Coronary artery (tissue), 2 donors: ENCODE data around the gene NFILZ.

Source experiments
- DNase-seq: peaks from one replicate; pipeline ENCODE4 v3.0.0-alpha.2; 2017; ENCODE audit warnings: low spot score
- H3K27ac ChIP-seq, 2 donors: fragments of 200-600 bp; sonication (generic); one replicate each; pipeline ENCODE4 v1.5.1; 2016 to 2019
- H3K4me3 ChIP-seq: fragments of 200-600 bp; sonication (generic); 2 replicates; pipeline ENCODE4 v1.5.1; 2016; ENCODE audit warnings: mild to moderate bottlenecking, moderate library complexity
- CTCF ChIP-seq: fragments of 200-600 bp; sonication (generic); IDR thresholded peaks from one replicate; pipeline ENCODE4 v1.5.1; 2019; ENCODE audit warnings: antibody characterized with exemption

NFILZ gene

GRCh38 chr19:8657869-8658268 is 27.4 kb downstream of the NFILZ start:
- no peak for DNase-seq
- H3K27ac ChIP-seq: no peak overlapping the region
- H3K4me3 ChIP-seq: no peak overlapping the region
- TF ChIP-seq CTCF: no peak

DNA sequence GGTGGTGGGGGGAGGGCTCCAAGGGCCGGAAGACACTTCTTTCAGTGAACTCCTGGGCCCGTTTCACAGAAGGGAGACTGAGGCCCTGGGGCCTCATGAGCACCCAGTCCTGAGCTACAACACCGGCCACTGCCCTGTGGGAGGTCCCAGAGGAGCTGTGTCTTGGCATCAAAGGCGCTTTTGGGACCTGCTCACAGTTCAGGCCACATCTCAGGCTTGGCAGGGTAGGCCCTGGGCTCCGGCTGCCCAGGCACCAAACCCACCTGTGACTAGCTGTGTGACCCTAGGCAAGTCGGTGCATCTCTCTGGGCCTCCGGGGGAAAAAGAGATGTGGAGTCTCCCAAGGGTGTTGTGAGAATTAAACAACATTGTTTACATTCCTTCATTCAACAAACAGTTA is 29.5 kb downstream of the NFILZ start:
- TF ChIP-seq CTCF: no peak
- no peak for DNase-seq
- Histone ChIP-seq H3K4me3 (no peak overlapping the region), H3K27ac (no peak overlapping the region)

DNA sequence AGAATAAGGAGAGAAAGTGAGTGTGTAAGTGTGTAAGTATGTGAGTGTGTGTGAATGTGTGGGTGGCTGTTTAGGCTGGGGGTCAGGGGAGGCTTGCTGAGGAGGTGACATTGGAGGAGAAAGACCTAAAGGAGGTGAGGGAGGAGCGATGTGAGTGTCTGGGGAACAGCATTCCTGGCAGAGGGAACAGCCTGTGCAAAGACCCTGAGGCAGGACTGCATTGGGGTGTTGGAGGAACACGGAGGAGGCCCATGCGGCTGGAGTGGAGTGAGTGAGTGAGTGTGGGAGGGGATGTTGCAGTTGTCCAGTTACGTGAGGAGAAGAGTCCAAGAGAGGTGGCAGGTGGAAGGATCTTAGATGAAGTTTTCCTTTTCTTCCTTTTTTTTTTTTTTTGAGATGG is 31.8 kb downstream of the NFILZ start:
- TF ChIP-seq CTCF: no peak
- H3K4me3 ChIP-seq: no peak overlapping the region
- no peak overlapping the region for H3K27ac ChIP-seq
- DNase-seq: no peak

DNA sequence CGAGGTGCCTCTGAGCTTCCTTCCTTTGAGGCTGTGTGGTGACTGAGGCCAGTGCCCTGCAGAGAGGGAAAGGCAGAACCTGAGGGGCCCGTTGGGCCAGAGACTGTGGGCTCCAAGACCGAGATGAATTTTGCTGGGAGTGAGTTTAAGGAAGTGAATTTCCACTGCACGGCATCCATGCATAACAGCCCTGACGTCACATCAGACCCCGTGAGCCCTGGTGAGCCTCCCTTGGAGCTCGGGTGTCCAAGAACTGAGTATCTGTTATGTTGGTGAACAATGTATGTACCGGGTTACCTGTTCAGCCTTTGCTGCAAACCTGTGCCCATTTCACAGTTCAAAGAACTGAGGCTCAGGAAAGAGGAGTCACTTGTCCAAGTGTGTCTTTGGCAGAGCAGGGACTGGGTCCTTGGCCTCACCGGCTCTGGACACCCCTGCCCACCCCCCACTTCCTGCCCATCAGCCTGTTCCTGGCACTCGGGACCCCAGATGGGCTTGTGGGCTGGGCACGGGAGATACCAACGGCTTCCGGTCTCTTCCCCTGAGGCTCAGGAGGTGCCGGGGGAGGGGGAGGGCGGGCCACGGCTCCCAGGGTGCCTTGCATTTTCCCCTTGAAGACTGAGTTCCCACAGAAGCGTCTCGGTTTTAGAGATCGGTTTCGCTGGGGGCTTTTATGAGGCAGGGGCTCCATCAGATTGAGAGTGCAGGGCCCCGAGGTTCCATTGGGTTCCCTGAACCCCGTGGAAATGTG is 33.7 kb downstream of the NFILZ start:
- no peak for DNase-seq
- TF ChIP-seq CTCF: no peak
- Histone ChIP-seq H3K27ac (no peak overlapping the region), H3K4me3 (no peak overlapping the region)

DNA sequence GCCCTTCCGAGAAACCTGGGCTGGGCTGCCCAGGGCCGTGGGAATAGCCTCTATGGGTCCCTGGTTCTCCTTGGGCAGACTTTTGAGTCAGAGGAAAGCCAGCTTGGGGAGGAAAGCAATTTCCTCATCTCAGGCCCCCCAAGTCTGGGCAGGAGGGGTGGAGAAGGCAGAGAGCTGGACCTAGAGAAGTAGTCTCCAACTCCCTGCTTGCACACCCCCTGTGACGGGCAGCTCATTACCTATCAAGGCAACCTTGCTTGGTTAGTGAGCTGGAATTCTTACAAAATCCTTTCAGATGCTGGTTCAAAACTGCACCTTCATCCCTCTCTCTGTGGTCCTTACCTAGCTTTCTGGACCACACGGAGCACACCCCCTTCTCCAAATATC is 34.2 kb downstream of the NFILZ start:
- TF ChIP-seq CTCF: no peak
- no peak overlapping the region for H3K4me3 ChIP-seq
- no peak for DNase-seq
- H3K27ac ChIP-seq: no peak overlapping the region

DNA sequence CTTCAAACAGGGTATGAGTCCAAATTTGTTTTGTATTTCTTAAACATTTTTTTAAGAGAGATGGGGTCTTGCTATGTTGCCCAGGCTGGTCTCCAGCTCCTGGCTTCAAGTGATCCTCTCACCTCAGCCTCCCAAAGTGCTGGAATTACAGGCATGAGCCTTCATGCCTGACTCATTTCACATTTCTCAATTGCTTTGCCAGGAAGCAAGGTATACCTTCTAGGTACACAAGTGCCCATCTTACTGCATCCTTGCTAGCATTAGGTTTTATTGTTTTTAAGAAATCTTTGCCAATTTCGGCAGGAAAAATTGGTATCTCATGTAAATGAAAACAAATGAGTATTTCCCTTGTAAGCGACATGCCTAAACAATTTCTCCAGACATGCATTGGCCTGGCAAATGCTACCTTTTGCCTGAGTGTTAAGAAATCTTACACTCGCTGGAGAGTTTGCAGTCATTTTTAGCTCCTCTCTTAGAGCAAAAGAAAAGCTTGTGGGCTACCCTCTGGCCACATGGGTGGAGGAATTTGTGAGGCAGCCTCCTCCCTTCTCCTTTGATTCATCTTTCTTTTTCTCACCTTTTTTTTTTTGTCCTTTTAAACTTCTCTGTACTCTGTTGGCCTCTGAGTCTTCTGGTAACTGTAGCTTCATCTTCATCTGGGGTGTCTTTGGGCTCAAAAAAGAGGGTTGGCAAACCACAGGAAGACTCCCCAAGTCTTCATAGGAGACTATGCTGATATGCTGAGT is 35.2 kb downstream of the NFILZ start:
- no peak for TF ChIP-seq CTCF
- Histone ChIP-seq H3K27ac (no peak overlapping the region), H3K4me3 (no peak overlapping the region)
- no peak for DNase-seq
